MCF 10A (cell line): ENCODE data around the gene RNF220. TPM values are rescaled to one million over a fixed set of nuclear protein-coding genes. Genes with fewer than 3 reads are reported as not detected.
A peak's percentile ranks its signal among the peaks of the same experiment; 100 is the strongest.

Experiments
- BruUV-seq: library from RNA; stranded (reverse); fragments of 400-500 nt; replicated peaks from 2 replicates; lab custom pipeline; 2021; lab: Mats Ljungman, UMichigan
- CTCF ChIA-PET: fragments of 300-600 bp; sonication (Branson Sonifier 250); formaldehyde crosslinking; extraction: SDS; loops from one replicate; lab custom pipeline; 2021; ENCODE audit warnings: antibody characterized with exemption, inconsistent platforms; lab: Yijun Ruan, JAX
- POLR2A ChIA-PET: fragments of 300-600, 350-650 bp; sonication (Branson Sonifier 250); formaldehyde crosslinking; extraction: SDS; loops from one replicate; lab custom pipeline; 2020; ENCODE audit warnings: antibody characterized with exemption, inconsistent platforms; lab: Yijun Ruan, JAX
- DNase-seq: peaks from one replicate; pipeline ENCODE4 v3.0.0-alpha.2; 2018; ENCODE audit not compliant: unreplicated experiment
- H3K27ac Mint-ChIP-seq: one replicate; pipeline ENCODE4 v1.8.0; 2022; ENCODE audit warnings: mild to moderate bottlenecking, low read depth, mixed read lengths; ENCODE audit not compliant: unreplicated experiment
- H3K27me3 Mint-ChIP-seq: one replicate; pipeline ENCODE4 v1.8.0; 2022; ENCODE audit warnings: mixed read lengths; ENCODE audit not compliant: insufficient read depth, unreplicated experiment
- H3K36me3 Mint-ChIP-seq: one replicate; pipeline ENCODE4 v1.8.0; 2022; ENCODE audit warnings: mild to moderate bottlenecking, moderate library complexity, mixed read lengths; ENCODE audit not compliant: insufficient read depth, unreplicated experiment
- H3K4me1 Mint-ChIP-seq: one replicate; pipeline ENCODE4 v1.8.0; 2022; ENCODE audit warnings: mixed read lengths; ENCODE audit not compliant: insufficient read depth, unreplicated experiment
- H3K4me3 Mint-ChIP-seq: one replicate; pipeline ENCODE4 v1.8.0; 2022; ENCODE audit warnings: mild to moderate bottlenecking, moderate library complexity, mixed read lengths; ENCODE audit not compliant: unreplicated experiment
- H3K9me3 Mint-ChIP-seq: one replicate; pipeline ENCODE4 v1.8.0; 2022; ENCODE audit warnings: mixed read lengths; ENCODE audit not compliant: unreplicated experiment
- intact Hi-C: fragments of 100-400 bp; cut with micrococcal nuclease; formaldehyde crosslinking; loops from 2 replicates; pipeline ENCODE4 v1.14.1; 2022
- total RNA-seq: library from RNA; stranded (reverse); gene quantifications from 2 replicates; pipeline ENCODE4 v1.2.3, GENCODE V29; 2022
- TF ChIP-seq, protein P1 (sequence below): fragments of 200-600 bp; IDR thresholded peaks from one replicate; pipeline ENCODE4 v1.8.0; 2022; ENCODE audit warnings: antibody characterized with exemption, mild to moderate bottlenecking; ENCODE audit not compliant: unreplicated experiment

Gene RNF220
- total RNA-seq, 1 experiment from 2014 or later = 67.1 TPM

DNA sequence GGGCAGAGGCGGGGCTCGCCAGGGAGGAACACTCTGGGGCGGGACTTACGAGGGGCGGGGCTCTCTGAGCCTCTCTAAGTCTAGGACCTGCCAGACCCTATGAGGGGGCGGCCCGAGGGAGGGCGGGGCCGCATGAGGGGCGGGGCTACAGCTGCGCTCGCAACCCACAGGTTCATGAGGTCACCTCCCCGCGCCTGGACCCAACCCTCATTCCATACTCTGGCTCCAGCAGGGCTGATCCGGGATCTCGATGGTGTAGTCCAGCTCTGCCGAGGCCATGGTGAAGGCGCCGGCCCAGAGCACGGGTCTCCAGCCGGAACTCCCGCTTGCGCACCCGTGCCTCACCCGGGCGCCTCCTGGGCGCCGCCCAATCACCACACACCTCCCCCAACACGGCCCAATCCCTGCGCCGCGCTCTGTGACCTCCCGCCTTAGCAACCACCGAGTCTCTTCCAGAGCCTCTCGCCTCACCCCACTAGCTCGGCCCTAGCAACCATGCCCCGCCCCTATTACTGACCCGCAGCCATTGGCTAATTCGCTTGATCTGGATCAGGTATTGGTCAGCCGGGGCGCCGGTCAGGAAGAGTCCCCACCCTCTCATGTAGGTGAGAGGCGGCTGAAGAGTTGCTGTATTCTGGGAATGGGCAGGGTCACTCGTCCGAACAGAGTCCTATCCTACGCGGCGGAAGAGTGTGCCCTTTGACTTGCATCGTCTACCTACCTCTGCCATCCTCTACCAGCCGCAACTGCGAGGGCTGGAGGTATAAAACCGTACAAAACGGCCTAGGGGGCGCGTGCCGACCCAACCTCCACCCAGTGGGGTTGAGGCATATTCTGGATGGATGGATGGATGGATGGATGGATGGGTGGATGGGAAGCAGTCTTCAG is 269.3 kb downstream of the RNF220 start, which contains the start of the genes ARMH1 and TMEM53:
ARMH1 (plus strand) TSS at position 602 of the 888 bp plus-strand sequence. CDS start 14,984 bp downstream, outside the sequence.
TMEM53 (minus strand) TSS at position 369 of the 888 bp plus-strand sequence; CDS start at position 279, 90 bp downstream.
- H3K4me3 Mint-ChIP-seq = peak within 1 kb of the TSS; percentile 74
- H3K36me3 Mint-ChIP-seq = peaks cover 4% of the 10 kb centered on the region
- H3K27ac Mint-ChIP-seq = peak within 1 kb of the TSS; percentile 96
- H3K9me3 Mint-ChIP-seq = no peaks in the 10 kb centered on the region
- DNase-seq = peak; percentile 99
- BruUV-seq = no TSS peak
- no peaks in the 10 kb centered on the region for H3K27me3 Mint-ChIP-seq
- TF ChIP-seq, protein P1, sequence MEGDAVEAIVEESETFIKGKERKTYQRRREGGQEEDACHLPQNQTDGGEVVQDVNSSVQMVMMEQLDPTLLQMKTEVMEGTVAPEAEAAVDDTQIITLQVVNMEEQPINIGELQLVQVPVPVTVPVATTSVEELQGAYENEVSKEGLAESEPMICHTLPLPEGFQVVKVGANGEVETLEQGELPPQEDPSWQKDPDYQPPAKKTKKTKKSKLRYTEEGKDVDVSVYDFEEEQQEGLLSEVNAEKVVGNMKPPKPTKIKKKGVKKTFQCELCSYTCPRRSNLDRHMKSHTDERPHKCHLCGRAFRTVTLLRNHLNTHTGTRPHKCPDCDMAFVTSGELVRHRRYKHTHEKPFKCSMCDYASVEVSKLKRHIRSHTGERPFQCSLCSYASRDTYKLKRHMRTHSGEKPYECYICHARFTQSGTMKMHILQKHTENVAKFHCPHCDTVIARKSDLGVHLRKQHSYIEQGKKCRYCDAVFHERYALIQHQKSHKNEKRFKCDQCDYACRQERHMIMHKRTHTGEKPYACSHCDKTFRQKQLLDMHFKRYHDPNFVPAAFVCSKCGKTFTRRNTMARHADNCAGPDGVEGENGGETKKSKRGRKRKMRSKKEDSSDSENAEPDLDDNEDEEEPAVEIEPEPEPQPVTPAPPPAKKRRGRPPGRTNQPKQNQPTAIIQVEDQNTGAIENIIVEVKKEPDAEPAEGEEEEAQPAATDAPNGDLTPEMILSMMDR = no peak
- intact Hi-C loops = no loop called here
- POLR2A ChIA-PET = interaction anchor here (0.6 to 3.0 kb wide), 28 partner anchors 9 to 1435 kb away, joined by 3 to 22 read pairs (median 5); partner anchors contain the start of genes HECTD3, MUTYH, RNU5D-1 and RPS8
- peaks cover 17% of the 10 kb centered on the region for H3K4me1 Mint-ChIP-seq
- CTCF ChIA-PET = interaction anchor here (0.6 to 4.2 kb wide), 9 partner anchors 11 to 968 kb away, joined by 3 to 29 read pairs (median 4); no protein-coding TSS in a partner anchor

DNA sequence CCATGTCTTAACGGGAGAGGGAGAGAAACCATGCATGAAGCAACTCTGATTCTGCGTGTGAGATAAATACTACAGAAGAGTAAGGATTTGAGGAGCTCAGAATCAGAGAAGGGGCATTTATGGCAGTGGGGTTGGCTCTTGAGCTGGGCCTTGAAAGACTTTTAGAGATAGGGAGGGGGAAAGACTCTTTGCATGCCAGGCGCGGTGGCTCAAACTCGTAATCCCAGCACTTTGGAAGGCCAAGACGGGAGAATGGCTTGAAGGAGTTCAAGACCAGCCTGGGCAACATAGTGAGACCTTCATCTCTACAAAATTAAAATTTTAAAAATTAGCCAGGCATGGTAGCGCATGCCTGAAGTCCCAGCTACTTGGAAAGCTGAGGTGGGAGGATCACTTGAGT is 270.1 kb downstream of the RNF220 start:
- H3K9me3 Mint-ChIP-seq = no peaks in the 10 kb centered on the region
- no TSS peak for BruUV-seq

DNA sequence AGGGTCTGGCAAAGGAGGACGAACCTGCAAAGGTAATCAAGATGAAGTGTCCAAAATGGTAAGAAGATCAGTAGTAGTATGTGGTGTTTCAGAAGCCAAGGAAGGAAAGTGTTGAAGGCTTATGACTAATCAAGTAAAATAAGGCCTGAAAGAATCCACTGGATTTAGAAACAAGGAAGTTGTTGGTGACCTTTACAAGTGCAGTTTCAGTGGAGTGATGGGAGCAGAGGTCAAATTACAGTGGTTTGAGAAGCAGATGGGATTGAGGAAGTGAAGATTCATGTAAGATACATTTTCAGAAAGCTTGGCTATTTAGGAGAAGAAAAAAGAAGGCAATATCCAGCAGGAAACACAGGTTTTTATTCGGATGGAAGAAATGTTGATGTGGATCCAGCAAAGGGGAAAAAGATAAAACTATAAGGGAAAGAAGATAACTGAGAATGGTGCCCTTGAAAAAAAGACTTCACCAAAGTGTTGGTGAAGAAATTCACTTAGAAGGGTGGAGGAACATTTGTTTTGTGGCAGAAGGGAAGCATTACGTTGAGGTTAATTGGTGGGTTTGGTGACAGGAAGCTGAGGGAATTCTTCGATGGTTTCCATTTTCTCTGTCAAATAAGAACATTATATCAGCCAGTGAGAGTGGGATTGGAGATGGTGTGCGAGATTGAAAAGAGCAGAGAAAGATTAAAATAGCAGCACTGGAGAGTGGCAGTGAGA is 271.6 kb downstream of the RNF220 start:
- Mint-ChIP-seq H3K36me3 (no peaks in the 10 kb centered on the region), H3K4me3 (no peak overlapping the region), H3K27ac (no peak overlapping the region), H3K4me1 (peaks cover 17% of the 10 kb centered on the region), H3K9me3 (no peaks in the 10 kb centered on the region), H3K27me3 (no peaks in the 10 kb centered on the region)
- ChIA-PET POLR2A (no interaction called here), CTCF (interaction anchor here (0.6 to 2.5 kb wide), 5 partner anchors 9 to 584 kb away, joined by 3 to 7 read pairs (median 4); no protein-coding TSS in a partner anchor)
- TF ChIP-seq, protein P1 = no peak
- no TSS peak for BruUV-seq
- intact Hi-C loops = loop anchor here (1.0 kb wide), 1 partner anchor 21 kb away; no protein-coding TSS in a partner anchor
- no peak for DNase-seq

More for the DNA sequence above, 270.1 kb downstream of the RNF220 start:
- Mint-ChIP-seq H3K4me3 (peak overlapping the region; percentile 74), H3K27me3 (no peaks in the 10 kb centered on the region), H3K36me3 (no peaks in the 10 kb centered on the region), H3K4me1 (peaks cover 17% of the 10 kb centered on the region), H3K27ac (peak overlapping the region; percentile 96)
- intact Hi-C loops = no loop called here
- DNase-seq = no peak
- POLR2A ChIA-PET = interaction anchor here (0.9 to 3.0 kb wide), 11 partner anchors 26 to 700 kb away, joined by 3 to 22 read pairs (median 5); partner anchors contain the start of gene RNU5D-1
- TF ChIP-seq, protein P1 = no peak
- CTCF ChIA-PET = interaction anchor here (0.6 to 4.2 kb wide), 6 partner anchors 10 to 969 kb away, joined by 3 to 29 read pairs (median 6); no protein-coding TSS in a partner anchor
